ENCODE results near the gene C1orf198.

Gene C1orf198

DNA sequence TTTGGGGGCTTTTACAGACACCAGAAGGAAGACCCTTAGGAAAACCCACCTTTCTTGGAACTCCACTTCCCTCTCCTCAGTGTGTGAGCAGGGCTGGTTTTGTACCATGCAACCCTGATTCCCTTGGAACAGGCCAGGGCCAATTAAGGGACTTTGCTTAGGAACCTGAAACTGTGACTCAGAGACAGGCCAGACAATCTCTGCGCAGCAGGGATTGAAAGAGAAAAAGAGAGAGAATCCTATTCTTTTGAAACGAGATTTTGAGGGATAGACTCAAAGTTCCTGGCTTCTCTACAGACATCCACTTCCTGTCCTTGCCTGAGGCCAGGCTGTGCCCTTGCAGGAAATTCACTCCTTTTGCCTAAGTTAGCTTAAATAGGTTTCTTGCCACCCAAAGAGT is 23.1 kb upstream of the C1orf198 start:
- no peak for DNase-seq

DNA sequence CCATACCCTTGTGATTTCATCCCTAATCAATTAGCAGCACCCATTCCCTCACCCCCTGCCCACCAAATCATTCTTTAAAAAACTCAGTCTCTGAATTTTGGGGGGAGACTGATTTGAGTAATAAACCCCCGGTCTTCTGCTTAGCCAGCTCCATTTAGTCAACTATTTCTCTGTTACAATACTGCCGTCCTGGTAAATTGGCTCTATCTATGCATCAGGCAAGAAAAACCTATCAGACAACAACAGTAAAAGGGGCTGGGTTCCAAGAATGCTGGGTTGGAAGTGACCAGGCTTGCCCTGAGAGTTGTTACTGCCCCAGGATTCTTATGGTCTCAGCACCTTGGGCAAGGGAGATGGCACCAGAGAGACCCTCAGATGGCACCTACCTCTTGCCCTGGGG is 16.3 kb upstream of the C1orf198 start:
- no peak for DNase-seq

DNA sequence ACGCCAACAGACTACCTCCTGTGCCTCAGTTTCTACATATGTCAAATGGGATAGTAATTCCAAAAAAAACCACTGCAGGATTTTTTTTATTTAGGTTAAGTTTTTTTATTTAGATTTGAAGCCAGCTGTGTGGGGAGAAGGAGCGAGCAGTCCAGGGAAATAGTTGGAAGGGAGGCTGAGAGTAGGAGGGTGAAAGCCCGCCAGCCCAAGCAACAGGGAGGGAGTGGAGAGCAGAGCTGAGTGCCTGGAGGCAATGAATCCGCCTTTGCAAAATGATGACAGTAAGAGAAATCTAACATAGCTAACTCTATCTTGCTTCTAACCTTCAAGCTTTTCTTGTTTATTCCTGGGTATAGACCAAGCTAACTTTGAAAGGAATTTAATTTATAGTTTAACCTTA is 15.6 kb upstream of the C1orf198 start:
- DNase-seq = no peak

DNA sequence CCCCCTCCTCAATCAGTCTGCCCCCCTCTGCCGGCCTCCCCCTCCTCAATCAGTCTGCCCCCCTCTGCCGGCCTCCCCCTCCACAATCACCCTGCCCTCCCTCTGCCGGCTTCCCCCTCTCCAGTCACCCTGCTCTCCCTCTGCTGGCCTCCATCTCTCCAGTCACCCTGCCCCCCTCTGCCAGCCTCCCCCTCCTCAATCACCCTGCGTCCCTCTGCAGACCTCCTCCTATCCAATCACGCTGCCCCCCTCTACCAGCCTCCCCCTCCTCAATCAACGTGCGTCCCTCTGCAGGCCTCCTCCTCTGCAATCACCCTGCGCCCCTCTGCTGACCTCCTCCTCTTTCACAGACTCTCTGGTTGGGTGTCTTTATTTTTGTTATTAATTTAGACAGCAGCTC is 11.5 kb upstream of the C1orf198 start:
- DNase-seq = no peak

DNA sequence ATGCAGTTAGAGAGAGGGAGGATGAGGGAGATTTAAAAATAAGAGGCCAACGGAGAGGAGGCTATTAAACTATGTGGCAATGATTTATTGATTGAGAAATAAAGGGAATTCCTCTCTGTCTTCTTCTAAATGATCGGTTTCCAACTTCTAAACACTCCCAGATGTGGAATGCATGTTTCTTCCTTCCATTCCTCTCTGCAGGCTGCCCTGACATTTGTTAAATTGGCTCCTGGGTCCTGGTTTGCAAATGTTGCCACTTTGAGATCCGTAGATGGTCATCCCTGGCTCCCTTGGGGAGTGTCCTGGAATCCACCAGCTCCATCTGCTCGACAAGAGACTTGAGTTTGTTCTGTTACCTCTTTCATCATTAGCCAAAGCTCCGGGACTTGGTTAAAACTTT is 10.3 kb upstream of the C1orf198 start:
- no peak for DNase-seq

DNA sequence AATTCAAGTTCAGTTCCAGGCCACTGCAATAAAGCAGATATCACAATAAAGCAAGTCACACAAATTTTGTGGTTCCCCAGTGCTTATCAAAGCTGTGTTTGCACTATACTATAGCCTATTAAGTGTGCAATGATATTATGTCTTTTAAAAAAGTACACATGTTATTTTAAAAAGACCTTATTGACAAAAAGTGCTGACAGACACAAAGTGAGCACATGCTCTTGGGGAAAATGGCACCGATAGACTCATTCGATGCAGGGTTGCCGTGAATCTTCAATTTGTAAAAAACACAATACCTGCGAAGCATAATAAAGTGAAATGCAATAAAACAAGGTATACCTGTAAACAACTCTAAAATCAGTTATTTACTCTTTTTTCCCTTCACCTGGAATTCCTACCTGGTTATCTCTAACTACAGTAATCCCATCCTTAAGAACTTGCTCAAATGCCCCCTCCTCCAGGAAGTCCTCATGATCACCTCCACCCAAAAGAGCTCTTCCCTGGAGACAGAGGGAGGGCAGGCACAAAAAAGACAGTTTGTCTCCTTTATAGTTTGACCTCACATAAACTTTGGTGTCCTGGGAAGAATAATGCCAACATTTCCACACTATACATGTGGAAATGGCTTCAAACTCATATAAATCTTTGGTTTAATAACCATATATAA is 9.7 kb upstream of the C1orf198 start:
- no peak for DNase-seq

DNA sequence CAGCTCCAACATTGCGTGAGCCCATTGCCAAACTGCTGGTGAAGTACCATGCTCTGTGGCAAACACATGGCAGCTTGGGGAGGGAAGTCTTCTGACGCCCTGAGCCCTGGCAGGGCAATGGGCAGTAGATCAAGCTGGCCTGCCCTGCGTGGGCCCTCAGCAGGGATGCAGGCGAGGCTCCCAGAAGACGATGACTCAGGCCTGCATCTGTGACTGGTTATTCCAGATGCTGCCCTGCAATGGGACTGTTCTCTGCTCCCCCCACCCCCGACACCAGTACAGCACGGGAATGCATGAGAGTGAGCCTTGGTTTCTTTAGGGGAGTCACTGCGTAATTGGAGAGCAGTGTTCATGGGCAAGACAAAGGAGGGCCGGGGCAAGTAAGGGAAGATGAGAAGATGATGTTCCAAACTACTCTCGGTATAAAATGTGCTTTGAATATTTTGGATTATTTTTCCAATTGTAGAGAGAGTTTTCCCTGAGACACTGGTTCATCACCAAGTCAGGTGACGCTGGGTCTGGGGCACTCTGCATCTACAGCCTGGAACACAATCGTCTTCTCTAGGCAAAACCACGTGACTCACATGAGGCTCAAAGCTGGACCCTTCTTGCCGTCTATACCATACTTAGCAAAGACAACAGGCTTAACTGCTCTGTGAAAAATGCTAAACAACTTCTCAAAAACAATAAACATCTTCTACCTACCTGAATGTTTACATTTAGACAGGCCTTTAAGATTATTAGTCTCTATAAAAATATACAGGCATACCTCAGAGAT is 9.0 kb upstream of the C1orf198 start:
- no peak for DNase-seq

DNA sequence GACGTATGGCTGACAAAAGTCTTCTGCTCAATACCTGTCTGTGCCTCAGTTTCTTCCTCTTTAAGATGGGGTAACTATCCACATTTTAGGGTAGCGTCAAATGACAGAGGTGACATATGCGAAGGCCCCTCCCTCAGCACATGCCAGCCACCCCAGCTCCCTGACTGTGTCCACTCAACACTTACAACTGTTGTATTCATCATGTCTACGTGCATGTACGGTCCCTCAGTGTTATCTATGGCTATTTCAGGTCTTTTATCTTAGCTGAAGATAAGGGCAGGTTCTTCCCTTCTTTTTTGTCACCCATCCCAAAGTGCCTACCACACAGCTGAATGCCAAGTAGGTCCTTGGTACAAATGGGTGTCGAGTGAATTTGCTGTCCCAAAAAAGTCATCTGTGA is 8.3 kb upstream of the C1orf198 start:
- no peak for DNase-seq

DNA sequence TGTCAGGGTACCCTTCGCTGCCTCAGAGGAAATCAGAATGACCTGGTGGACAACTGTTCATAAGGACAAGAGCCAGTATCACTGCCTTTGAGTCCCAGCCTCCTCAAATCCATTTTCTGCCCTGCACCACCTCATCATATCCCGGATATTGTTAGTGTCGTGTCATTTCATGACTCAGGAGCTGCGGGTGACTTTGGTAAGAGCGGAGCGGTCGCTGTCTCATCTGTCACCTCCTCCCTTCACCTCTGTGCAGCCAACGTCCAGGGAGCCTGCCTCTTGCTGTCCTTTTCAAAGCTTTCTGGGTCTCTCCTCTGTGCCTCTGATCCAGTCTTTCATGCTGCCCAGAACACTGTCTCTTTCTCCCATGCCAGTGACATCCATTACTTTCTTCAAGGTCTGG is 7.0 kb upstream of the C1orf198 start:
- DNase-seq = no peak

DNA sequence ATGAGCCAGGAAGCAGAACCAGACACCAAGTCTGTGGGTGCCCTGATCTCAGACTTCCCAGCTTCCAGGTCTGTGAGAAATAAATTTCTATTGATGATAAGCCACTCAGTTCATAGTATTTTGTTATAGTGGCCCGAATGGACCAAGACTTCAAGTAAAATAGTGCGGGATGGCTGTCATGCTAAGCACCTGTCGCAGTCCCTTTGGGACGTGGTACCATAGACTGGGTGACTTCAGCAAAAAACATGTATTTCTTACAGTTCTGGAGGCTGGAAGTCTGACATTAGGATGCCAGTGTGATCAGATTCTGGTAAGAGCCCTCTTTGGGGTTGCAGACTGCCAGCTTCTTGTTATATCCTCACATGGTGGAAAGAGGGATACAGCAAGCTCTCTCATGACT is 2.6 kb upstream of the C1orf198 start:
- no peak for DNase-seq

DNA sequence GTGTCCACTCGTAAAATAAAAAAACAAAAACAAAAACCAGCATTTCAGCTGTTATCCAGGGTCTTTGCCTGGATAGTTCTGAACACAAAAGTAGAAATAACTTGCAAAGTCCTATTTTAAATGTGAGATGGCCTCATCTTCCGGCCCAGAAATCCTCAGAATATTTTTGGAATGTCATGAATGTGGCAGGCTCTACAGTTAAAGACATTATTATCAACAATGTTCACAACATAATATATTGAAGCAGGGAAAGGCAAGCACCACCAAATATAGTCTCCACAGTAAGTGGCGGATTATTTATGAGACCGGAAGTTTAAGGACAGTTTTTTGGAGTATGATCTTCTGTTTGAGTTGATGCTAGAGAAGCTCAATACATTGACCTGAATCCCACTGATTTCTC is 1.2 kb upstream of the C1orf198 start:
- no peak for DNase-seq

DNA sequence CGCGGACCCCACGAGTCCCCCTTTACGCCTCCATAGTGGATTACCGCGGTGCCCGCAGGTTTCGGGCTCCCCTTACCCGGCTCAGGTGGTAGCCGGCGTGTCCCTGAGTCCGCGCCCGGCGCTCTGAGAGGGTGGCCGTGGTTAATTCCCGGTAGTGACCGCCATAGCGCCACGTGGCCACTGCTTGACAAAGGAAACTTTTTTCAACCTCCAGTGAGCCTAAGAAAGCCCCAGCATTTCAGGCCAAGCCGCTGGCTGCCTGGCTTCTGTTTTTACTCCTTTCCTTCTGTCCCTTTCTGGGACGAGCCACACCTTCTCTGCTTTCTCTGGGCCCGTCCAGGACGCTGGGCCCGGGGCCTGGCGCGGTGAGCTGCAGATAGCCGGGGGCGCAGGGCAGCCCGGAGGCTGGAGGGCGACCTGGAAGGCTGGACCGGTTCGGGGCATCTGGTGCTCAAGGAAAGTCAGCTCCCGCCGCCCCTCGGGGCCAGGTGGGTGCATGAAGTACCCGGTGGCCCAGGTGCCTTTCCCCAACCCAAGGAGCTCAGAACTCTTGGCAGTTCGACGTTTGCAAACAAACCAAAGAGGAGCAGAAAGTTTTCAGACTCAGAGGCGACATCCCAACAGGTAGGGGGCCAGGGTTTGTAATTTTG is 540 bp upstream of the C1orf198 start:
- no peak for DNase-seq

DNA sequence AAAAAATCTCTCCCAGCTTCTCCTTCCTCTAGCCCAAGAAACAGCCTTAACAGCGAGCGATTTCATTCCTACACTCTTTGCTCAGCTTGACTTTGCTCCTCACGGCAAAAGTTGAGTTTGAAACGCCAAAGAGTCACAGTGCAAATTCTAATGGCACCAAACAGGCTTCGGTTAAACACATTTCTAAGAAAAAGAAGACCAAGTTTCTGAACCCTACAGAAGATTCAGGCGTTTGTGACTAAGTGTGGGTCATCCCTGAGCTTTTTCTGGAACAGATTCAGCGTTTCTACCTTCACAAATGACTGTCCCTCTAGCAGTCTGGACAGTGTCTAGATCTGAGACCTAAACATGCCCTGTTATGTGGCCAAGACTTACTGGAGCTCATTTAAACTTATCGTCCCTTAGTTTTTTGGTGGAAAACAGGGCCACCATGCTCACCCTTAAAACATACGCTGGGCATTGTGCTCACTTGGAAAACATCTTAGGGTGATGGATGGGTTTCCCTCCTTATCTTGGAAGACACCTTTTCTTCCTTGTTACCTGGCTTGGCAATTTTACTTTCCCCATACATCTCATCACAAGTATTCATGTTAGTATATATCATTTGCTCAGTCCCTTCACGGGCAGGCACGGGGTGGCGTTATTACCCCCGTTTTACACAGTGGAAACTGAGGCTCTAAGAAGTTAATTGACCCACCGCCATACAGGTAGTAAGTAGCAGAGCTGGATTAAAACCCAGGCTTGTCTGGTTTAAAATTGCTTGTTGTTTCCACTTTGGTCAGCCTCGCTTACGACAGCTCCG is 1.0 kb downstream of the C1orf198 start:
- DNase-seq = peak; percentile 14

DNA sequence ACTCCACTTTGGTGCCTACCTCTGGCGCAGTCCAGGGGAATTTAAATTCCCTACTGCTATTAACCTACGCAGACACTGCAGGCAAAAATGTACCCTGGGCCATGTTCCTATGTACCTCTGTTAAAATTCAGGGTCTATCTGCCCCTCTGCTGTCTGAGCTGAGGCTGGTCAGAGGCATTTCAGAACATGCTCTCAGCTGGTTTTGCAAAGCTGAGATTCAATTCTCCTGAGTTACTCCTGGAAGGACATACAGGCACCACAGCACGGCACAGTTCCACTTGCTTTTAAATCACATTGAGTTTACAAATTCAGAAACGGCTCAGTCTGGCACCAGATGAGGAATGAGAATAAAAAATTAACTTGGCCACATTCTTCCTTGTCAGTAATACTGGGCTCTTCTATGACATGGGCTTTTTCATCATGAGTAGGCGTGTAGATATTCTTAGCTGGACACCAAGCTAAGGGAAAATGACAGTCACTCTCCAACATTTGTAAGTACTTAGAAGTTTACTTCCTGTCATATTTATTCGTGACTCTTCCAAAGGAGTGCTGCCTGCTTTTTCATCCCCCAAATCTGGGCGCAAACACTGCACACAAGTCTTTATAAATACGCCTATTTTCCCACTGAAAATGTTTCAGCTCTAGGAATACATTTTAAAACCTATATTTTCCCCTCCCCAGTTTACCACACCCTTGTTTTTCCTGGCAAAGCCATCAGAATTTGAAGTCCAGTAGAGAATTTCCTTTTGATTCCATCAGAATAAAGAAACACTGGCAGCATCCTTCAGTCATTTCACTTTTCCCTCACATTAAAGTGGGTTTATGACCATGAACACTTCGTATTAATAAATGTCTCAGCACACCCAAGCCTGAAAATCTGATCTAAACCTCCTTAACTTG is 1.9 kb downstream of the C1orf198 start:
- no peak for DNase-seq

DNA sequence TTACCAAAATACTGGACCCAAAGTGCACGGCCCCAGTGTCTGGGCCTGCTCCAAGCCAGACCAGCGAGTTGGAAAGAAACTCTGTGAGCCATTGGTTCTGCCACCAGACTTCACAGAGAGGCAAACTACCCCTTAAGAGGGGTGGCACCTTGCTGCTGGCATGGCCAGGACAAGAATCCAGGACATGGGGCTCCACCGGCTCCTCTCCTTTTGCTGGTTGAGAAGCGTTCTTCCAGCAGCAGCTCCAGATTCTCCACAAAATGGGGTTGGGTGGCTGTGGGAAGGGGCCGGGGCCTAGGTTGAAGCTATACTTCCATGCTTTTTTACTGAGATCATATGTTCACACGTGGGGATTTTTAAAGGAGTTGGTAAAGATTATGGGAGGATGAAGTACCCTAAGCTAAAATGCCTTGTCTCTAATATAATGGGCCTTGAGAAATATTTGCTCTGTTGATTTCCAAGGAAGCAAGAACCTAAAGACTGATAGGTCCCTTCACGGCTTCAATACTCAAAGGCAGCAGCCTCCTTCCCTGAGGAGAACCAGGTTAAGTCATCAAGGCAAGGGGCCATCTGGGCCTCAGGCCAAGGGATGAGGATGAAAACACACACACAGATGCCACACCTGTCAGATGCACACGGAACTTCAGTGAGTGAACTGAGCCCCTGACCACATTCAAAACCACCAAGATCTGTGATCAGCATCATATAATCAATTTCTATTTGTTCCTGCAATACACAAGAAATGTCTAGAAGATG is 3.1 kb downstream of the C1orf198 start:
- no peak for DNase-seq

DNA sequence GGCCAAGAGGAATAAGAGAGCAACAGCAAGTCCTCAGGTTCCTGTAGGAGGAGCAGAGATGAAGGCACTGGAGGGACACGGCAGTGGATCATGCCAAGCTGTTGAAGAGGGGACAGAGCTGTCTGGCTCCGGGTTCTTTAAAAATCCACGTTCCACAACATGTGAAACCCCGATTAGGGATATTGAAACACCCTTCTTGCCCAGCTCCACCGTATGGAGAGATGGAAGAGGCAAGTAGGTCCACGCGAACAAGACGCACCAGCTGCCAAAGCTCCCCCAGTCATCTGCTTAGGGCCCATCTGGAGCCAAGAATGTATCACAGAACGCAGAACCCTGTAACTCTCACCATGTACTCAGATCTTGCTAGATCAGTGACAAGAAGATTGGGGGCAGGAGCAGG is 3.9 kb downstream of the C1orf198 start:
- no peak for DNase-seq

DNA sequence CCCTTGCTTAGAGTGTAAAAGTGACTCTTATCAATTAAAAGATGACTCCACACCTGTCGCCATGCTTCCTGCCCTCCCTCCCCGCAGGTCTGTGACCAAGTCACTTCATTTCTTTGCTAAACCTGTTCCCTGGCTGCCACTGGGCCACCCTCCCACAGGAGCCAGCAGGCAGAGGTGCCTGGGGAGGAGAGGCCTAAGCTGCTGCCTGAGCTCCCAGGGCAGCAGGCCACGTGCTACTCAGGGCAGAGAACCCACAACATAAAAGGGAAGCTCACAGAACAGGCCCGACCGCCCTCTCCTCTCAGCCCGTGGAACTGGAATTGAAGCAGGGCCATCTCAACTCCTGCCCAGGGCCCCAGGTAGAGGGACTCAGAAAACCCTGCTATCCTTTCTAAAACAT is 4.9 kb downstream of the C1orf198 start:
- no peak for DNase-seq

DNA sequence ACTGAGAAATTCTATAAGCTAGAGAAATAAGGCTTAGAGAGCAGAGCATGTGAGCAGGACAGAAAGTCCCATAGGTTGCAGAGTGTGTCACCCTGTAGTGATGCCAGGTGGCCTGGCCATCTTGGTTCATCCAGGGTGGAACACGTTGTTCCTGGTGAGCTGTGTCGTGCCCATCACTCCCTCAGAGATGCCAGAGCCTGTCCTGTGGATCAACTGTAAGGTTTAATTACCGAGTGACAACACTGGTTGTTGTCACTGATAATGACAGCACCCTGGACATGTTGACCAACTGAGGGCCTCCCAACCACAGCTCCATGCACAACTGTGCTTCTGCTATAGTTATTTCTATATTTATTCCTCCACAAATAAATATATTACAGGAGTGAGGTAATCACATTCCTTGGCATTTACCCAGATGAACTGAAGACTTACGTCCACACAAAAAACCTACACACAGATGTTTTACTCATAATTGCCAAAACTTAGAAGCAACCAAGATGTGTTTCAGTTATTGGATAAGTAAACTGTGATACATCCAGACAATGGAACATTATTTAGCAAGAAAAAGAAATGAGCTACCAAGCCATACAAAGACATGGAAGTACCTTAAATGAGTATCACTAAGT is 6.2 kb downstream of the C1orf198 start:
- DNase-seq = no peak

DNA sequence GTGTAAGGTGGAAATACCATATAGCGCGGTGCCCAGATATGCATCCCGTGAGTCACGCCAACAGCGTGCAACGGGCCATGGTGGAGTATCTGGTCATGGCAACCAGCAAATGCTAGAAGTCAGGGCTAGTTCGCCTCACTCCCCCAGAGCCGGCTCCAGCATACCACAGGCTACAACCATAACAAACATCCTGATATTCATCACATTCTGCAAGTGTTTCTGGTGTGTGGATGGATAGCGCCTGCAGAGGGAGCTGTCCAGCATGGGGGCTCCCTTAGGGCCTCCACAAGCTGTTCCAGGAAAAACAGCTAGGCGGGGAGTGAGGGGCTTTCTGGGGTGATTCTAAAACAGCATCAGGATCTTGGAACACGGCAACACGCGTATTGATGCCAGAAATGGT is 6.8 kb downstream of the C1orf198 start:
- no peak for DNase-seq

DNA sequence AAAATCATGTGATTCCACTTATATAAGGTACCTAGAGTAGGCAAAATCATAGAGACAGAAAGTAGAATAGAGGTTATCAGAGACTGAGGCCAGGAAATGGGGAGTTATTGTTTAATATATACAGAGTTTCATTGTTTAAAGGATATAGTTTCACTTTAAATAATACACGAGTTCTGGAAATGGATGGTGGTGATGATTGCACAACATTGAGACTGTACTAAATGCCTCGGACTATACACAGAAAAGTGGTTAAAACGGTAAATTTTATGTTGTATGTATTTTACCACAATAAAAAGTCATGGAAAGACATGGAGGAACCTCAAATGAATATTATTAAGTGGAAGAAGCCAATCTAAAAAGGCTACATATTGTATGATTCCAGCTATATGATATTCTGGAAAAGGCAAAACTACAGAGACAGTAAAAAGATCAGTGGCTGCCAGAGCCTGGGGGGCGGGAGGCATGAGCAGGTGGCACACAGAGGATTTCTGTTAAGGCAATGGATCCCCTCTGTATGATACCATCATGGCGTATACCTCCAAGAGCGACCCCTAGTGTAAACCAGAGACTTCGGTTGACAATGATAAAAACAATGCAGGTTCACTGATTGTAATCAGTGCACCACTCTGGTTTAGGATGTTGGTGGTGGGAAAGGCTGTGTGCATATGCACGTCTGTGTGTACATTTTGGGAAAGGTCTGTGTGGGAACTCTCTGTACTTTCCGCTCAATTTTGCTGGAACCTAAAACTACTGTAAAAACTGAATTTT is 7.5 kb downstream of the C1orf198 start:
- DNase-seq = no peak

Data from activated CD4-positive, alpha-beta T cell treated with anti-CD3 and anti-CD28 coated beads, Interleukin-2, Interleukin-6, amounts not matched to agents 100 ng/mL and 50 ng/mL, durations not matched to agents 16 hours and 8 hours (primary cell).